HG02759 (cell line): ENCODE measurements around the gene TMEM120B.

Experiments used
- ATAC-seq: cut with Tn5 transposase; IDR thresholded peaks from one replicate; pipeline ENCODE4 v1.9.1; 2021; ENCODE audit warnings: mild to moderate bottlenecking, moderate library complexity; ENCODE audit not compliant: unreplicated experiment

Gene TMEM120B

GRCh38 chr12:121812921-121813896 lies 100.7 kb downstream of the TMEM120B start:
- no peak for ATAC-seq

DNA sequence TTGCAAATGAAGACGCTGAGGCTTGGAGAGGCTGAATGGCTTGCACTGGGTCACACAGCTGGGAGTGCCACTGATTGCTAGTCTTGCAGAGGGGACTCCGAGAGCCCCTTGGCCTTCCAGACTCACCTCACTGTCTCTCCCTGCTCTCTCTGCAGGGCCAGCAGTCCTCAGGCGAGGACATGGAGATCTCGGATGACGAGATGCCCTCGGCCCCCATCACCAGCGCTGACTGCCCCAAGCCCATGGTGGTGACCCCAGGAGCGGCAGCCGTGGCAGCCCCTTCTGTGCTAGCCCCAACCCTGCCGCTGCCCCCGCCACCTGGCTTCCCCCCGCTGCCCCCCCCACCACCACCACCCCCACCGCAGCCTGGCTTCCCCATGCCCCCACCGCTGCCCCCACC lies 101.4 kb downstream of the TMEM120B start:
- ATAC-seq = no peak

DNA sequence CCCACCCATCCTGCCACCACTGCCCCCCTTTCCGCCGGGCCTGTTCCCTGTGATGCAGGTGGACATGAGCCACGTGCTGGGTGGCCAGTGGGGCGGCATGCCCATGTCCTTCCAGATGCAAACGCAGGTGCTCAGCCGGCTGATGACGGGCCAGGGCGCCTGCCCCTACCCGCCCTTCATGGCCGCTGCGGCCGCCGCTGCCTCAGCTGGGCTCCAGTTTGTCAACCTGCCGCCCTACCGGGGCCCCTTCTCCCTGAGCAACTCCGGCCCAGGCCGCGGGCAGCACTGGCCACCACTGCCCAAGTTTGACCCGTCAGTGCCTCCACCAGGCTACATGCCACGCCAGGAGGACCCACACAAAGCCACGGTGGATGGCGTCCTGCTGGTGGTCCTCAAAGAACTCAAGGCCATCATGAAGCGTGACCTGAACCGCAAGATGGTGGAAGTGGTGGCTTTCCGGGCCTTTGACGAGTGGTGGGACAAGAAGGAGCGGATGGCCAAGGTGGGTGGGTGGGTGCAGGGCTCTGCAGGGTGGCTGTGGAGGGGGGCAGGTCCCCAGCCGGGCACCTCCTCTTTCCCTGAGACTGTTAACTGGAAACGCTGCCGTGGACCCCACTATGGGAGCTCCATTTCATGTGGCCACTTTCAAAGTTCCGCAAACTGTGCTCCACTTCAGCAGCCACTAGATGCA lies 102.0 kb downstream of the TMEM120B start:
- no peak for ATAC-seq

- no peak for ATAC-seq
Observed at GRCh38 chr12:121815263-121815662, 102.7 kb downstream of the TMEM120B start.

- no peak for ATAC-seq
Observed at GRCh38 chr12:121816925-121817647, 104.5 kb downstream of the TMEM120B start.

DNA sequence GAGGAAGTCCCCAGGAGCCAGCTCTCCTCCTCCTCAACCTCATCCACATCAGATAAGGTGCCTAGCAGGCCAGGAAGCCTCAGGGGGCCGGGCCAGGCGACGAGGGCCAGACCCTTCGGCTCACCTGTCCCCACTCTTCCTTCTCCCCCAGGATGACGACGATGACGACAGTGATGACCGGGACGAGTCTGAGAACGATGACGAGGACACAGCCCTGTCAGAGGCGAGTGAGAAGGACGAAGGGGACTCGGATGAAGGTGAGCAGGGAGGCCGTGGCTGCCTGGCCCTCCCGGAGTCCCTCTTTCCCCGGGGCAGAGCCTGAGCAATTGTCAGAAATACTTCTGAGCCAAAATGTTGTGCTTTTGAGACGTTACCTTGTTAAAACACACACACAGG lies 105.1 kb downstream of the TMEM120B start:
- ATAC-seq = no peak

- no peak for ATAC-seq
Observed at GRCh38 chr12:121819212-121819949, 106.8 kb downstream of the TMEM120B start.

DNA sequence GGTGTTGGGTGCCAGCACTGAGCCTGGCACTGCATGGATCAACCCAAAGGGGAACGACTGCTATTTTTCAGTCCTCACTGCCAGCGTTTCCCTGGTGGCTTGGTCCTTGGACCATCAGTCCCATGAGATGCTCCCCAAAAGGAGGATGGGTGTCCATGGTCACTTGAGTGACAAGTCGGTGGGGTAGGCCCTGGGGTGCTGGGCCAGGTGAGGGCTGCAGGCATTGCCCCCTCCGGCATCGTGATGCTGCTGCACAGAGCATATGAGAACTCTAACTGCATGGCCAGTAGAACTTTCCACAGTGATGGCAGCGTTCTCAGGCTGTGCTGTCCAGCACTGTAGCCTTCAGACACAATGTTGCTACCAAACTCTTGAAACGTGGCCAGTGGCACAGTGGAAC lies 107.5 kb downstream of the TMEM120B start:
- ATAC-seq = no peak

- no peak for ATAC-seq
Observed at GRCh38 chr12:121822393-121823100, 110.0 kb downstream of the TMEM120B start.

DNA sequence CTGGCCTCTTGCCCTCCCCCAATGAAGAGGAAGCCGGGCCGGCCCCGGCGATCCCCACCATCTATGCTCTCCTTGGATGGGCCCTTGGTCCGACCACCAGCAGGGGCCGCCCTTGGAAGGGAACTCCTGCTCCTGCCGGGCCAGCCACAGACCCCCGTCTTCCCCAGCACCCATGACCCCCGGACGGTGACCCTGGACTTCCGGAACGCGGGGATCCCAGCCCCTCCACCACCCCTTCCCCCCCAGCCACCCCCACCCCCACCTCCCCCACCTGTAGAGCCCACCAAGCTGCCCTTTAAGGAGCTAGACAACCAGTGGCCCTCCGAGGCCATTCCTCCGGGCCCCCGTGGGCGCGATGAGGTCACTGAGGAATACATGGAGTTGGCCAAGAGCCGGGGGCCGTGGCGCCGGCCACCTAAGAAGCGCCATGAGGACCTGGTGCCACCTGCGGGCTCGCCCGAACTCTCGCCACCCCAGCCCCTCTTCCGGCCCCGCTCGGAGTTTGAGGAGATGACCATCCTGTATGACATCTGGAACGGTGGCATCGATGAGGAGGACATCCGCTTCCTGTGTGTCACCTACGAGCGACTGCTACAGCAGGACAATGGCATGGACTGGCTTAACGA lies 110.7 kb downstream of the TMEM120B start:
- no peak for ATAC-seq

DNA sequence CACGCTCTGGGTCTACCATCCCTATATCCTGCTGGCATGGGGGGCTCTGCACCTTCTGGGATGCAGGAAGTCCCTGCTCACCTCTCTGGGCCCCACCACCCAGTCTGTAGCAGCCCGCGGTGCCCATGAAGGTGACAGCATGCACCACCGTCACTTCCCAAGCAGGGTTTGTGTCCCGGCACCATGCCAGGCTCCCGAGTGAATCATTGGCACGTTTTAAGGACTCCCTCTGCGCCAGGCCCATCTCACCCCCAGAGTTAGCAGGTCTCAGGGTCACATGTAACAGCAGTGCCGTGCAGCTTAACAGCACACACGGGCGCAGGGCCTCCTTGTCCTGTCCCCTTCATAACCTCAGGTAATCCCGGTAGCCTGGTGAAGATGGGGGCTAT lies 111.2 kb downstream of the TMEM120B start:
- ATAC-seq = no peak

GRCh38 chr12:121825041-121825523 lies 112.5 kb downstream of the TMEM120B start:
- no peak for ATAC-seq

- no peak for ATAC-seq
Observed at GRCh38 chr12:121826318-121827150, 114.0 kb downstream of the TMEM120B start.

DNA sequence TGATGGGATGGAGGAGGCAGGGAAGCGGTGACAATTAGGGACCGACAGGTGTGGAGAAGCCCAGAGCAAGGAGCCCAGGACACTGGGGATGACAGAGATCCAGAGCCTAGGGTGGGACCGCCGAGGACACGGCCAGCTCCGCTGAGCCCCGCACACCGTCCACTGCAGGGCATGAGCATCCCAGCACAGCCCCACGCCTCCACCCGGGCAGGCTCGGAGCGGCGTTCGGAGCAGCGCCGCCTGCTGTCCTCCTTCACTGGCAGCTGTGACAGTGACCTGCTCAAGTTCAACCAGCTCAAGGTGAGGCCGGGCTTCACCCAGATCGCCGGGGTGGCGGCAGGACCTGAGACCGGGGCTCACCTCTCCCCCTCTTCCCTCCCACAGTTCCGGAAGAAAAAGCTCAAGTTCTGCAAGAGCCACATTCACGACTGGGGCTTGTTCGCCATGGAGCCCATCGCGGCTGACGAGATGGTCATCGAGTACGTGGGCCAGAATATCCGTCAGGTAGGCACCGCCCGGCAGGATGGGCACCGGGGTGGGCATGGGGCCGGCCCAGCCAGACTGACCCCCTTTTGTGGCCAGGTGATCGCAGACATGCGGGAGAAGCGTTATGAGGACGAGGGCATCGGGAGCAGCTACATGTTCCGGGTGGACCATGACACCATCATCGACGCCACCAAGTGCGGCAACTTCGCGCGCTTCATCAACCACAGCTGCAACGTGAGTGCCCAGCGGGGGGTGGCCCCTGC lies 115.0 kb downstream of the TMEM120B start:
- no peak for ATAC-seq

GRCh38 chr12:121828306-121828705 lies 115.8 kb downstream of the TMEM120B start:
- no peak for ATAC-seq

DNA sequence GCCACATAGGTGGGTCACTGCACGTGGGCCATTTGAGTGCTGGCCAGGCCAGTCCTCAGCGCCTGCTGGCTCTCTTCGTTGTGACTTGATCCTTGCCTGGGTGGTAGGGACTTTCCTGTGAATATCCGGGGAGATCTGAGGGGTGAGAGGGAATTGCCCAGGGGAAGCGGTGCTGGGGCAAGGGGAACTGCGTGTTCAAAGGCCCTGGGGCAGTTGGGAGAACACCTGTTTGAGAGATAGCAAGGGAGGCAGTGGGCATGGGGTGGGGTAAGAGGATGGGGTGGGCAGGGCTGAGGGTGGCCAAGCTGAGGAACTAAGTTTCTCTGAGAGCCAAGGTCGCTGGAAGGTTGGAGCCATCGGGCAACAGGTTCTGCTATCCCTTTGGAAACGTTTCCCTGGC lies 116.3 kb downstream of the TMEM120B start:
- no peak for ATAC-seq

- no peak for ATAC-seq
Observed at GRCh38 chr12:121829250-121829918, 116.8 kb downstream of the TMEM120B start.
